Effector memory CD4-positive, alpha-beta T cell (primary cell): Measurements from ENCODE around the gene ARHGAP9.

Experiments
- DNase-seq, 3 donors: peaks; one replicate each; pipeline ENCODE4 v3.0.0-alpha.2; 2020
- H3K27ac ChIP-seq: 2 replicates; pipeline ENCODE4 v1.7.0; 2013; ENCODE audit warnings: mild to moderate bottlenecking, low read length, moderate library complexity; ENCODE audit not compliant: insufficient read depth, poor library complexity, severe bottlenecking
- H3K27me3 ChIP-seq: replicated peaks from 2 replicates; pipeline ENCODE4 v1.7.0; 2013; ENCODE audit warnings: mild to moderate bottlenecking, low read length; ENCODE audit not compliant: insufficient read depth, control insufficient read depth, poor library complexity, severe bottlenecking
- H3K36me3 ChIP-seq: 2 replicates; pipeline ENCODE4 v1.7.0; 2013; ENCODE audit warnings: mild to moderate bottlenecking, low read length, moderate library complexity; ENCODE audit not compliant: control insufficient read depth, insufficient read depth
- H3K4me1 ChIP-seq: 2 replicates; pipeline ENCODE4 v1.7.0; 2013; ENCODE audit warnings: low read length, mild to moderate bottlenecking; ENCODE audit not compliant: control insufficient read depth, insufficient read depth, poor library complexity, severe bottlenecking
- H3K4me3 ChIP-seq: 2 replicates; pipeline ENCODE4 v1.7.0; 2013; ENCODE audit warnings: low read length, low read depth, mild to moderate bottlenecking; ENCODE audit not compliant: insufficient read depth, poor library complexity, severe bottlenecking
- H3K9me3 ChIP-seq: 2 replicates; pipeline ENCODE4 v1.7.0; 2013; ENCODE audit warnings: mild to moderate bottlenecking, low read length, moderate library complexity; ENCODE audit not compliant: control insufficient read depth

The ARHGAP9 gene

DNA sequence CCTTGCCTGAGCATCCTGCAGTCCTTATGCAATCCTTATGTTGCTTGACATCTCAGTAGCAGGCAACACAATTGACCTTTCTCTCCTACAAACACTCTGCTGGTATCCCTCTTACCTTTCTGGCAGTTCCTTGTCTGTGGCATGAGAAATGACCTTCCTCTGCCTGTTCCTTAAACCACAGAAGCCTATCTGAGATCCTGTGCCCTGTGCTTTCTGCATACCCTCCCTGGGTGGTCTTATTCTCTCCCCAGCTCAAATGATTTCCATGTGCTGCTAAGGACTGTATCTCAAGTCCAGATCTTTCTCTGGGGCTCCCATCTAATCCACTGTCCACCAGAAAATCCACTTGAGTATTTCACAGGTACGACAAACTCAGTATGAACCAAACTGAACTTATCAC, 2.0 kb upstream of the ARHGAP9 start:
- Histone ChIP-seq H3K9me3 (no peaks in the 10 kb centered on the region), H3K4me1 (peaks cover 39% of the 10 kb centered on the region), H3K4me3 (no peak overlapping the region), H3K36me3 (no peaks in the 10 kb centered on the region), H3K27ac (peak overlapping the region; percentile 90), H3K27me3 (no peaks in the 10 kb centered on the region)
- no peak for DNase-seq

DNA sequence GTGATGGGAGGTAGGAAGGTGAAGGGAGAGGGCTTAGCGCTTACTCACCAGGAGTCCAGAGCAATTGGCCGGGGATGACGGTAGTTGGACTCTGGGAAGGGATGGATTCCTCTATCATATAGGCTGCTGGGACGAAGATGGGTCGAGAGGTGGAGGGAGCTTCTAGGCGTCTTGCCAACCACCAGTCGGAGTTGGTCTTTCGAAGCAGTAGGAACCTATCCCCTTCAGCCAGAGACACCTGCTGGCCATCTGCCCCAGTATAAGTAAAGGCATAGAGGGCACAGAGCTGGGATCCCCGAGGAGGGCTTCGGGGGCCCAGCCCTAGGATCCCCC, 657 bp downstream of the ARHGAP9 start:
- DNase-seq: no peak
- peak overlapping the region; percentile 26 for H3K4me3 ChIP-seq
- peak overlapping the region; percentile 90 for H3K27ac ChIP-seq
- peaks cover 14% of the 10 kb centered on the region for H3K36me3 ChIP-seq
- H3K27me3 ChIP-seq: no peaks in the 10 kb centered on the region
- peaks cover 52% of the 10 kb centered on the region for H3K4me1 ChIP-seq
- H3K9me3 ChIP-seq: no peaks in the 10 kb centered on the region

- peak overlapping the region; percentile 90 for H3K27ac ChIP-seq
Observed at GRCh38 chr12:57477710-57478681, 1.7 kb downstream of the ARHGAP9 start.

GRCh38 chr12:57476993-57477709, 2.5 kb downstream of the ARHGAP9 start:
- peak overlapping the region; percentile 90 for H3K27ac ChIP-seq
- peak overlapping the region; percentile 75 for H3K4me3 ChIP-seq
- peaks cover 30% of the 10 kb centered on the region for H3K36me3 ChIP-seq
- no peak for DNase-seq
- H3K9me3 ChIP-seq: no peaks in the 10 kb centered on the region
- H3K27me3 ChIP-seq: no peaks in the 10 kb centered on the region
- peaks cover 52% of the 10 kb centered on the region for H3K4me1 ChIP-seq

More at GRCh38 chr12:57477710-57478681, 1.7 kb downstream of the ARHGAP9 start:
- Histone ChIP-seq H3K9me3 (no peaks in the 10 kb centered on the region), H3K27me3 (no peaks in the 10 kb centered on the region), H3K4me1 (peaks cover 52% of the 10 kb centered on the region), H3K4me3 (peak overlapping the region; percentile 75), H3K36me3 (peaks cover 22% of the 10 kb centered on the region)
- peak; percentile 49 to 67 (median 59) for DNase-seq

GRCh38 chr12:57476162-57476992, 3.3 kb downstream of the ARHGAP9 start:
- Histone ChIP-seq H3K4me3 (peak overlapping the region; percentile 75), H3K4me1 (peaks cover 52% of the 10 kb centered on the region), H3K27ac (peak overlapping the region; percentile 90), H3K36me3 (peaks cover 37% of the 10 kb centered on the region), H3K9me3 (no peaks in the 10 kb centered on the region), H3K27me3 (no peaks in the 10 kb centered on the region)
- peak; percentile 31 to 51 (median 35) for DNase-seq

DNA sequence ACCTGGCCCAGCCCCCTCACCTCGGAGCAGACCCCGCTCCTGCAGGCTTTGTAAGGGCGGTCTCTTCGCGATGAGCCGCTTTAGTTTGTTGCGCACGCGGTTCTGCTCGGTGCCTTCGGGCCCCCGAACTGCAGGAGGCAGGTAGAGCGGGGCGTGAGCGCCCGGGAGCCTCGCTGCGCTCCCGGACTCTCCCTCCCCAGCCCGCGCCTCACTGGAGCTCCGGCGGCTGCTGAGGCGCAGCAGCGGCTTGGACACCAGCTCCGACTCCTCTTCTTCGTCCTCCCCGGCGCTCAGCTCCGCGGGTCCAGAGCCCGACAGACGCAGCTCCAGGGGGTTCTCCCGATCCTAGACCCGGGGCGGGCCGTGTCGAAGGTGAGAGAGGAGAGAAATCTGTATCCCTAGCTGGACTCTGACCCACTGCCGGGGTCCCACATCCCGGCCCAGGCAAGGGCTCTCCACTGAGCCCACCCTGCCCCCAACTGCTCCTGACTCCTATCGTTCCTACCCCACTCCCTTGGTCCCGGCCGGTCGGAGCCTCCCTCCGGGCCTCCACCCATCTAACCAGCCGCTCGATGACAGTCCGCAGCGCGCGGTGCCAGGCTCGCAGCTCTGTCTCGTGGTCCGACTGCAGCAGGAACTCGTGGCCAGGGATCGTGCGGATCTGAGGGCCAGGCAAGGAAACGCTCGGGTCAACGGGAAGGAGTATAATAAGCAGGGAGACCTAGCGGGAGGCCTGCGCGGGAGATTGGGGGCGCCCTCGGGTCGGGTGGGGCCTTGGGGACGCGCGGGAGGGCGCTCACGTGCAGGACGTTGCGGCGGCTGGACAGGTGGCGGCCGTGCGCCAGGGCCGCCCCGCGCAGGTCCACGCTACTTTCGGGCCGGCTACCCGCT, 4.2 kb downstream of the ARHGAP9 start:
- peak overlapping the region; percentile 75 for H3K4me3 ChIP-seq

DNA sequence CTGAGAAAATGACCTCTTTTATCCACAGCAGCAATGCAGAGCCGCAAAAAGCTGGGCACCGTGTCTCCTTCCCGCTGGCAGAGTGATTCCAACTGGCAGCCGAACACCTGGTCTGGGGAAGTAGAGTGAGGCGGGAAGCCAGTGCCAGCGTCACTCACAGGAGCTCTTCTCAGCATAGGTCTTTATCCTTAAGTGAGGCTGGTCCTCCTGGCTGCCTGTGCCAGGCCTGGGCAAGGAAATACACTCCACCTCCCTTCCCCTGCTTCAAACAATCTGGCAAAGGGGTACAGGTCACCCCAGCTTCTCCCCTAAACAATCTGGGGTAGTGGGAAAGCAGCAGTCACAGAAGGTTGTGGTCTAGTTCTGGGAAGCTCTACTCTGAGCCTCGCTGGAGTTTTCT, 4.8 kb downstream of the ARHGAP9 start:
- H3K27me3 ChIP-seq: no peaks in the 10 kb centered on the region
- no peak overlapping the region for H3K4me3 ChIP-seq
- no peaks in the 10 kb centered on the region for H3K9me3 ChIP-seq
- H3K4me1 ChIP-seq: peaks cover 40% of the 10 kb centered on the region
- no peak for DNase-seq
- H3K36me3 ChIP-seq: peaks cover 52% of the 10 kb centered on the region
- no peak overlapping the region for H3K27ac ChIP-seq

More for the DNA sequence above, 4.2 kb downstream of the ARHGAP9 start:
- H3K36me3 ChIP-seq: peaks cover 45% of the 10 kb centered on the region
- H3K27ac ChIP-seq: peak overlapping the region; percentile 90
- no peaks in the 10 kb centered on the region for H3K9me3 ChIP-seq
- no peak for DNase-seq
- peaks cover 44% of the 10 kb centered on the region for H3K4me1 ChIP-seq
- no peaks in the 10 kb centered on the region for H3K27me3 ChIP-seq

DNA sequence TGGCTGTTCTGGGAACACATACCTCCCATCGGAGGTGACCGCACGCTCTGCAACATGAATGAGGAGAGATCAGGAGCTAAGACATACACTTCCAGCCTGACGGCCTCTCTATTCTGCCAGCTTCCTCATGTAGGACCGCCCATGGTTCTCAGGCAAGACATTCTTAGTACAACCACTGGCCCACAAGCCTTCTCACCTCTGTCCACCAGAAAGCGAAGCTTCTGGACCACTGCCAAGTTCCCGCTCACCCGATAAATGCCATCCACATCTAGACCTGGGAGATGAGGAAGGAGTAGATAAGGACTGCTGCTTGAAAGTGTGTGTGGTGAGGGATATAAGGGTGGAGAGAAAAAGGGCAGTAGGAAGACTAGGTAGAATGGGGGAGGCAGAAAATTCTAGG, 5.2 kb downstream of the ARHGAP9 start:
- DNase-seq: no peak
- Histone ChIP-seq H3K4me3 (no peak overlapping the region), H3K9me3 (no peaks in the 10 kb centered on the region), H3K4me1 (peaks cover 35% of the 10 kb centered on the region), H3K27me3 (no peaks in the 10 kb centered on the region), H3K36me3 (peaks cover 56% of the 10 kb centered on the region), H3K27ac (no peak overlapping the region)

- no peak for DNase-seq
- H3K27me3 ChIP-seq: no peaks in the 10 kb centered on the region
- peaks cover 62% of the 10 kb centered on the region for H3K36me3 ChIP-seq
- H3K4me1 ChIP-seq: peaks cover 30% of the 10 kb centered on the region
- H3K9me3 ChIP-seq: no peaks in the 10 kb centered on the region
- H3K27ac ChIP-seq: no peak overlapping the region
- no peak overlapping the region for H3K4me3 ChIP-seq
Observed at GRCh38 chr12:57473886-57474285, 5.8 kb downstream of the ARHGAP9 start.
